ENCODE measurements around the gene PSMD1.

- TF ChIP-seq EZH2phosphoT487 (IDR thresholded peaks at IDR 0.05; ENCODE audit: unreplicated experiment), result no peak
- no peak for TF ChIP-seq CTCF (conservative IDR thresholded peaks at IDR 0.05; ENCODE audit: low read depth in 2 of 2)
- no peak for TF ChIP-seq ETS1 (IDR thresholded peaks at IDR 0.05)
- no peak for TF ChIP-seq POLR2AphosphoS5 (IDR thresholded peaks at IDR 0.05; ENCODE audit: low read depth)
- no peak for TF ChIP-seq EZH2 (IDR thresholded peaks at IDR 0.05; ENCODE audit: low read depth, unreplicated experiment)
- no peak for TF ChIP-seq ZNF331 (CRISPR knock-in tag; IDR thresholded peaks at IDR 0.05; ENCODE audit: low read depth)
- no peak for TF ChIP-seq REST (IDR thresholded peaks at IDR 0.05; ENCODE audit: unreplicated experiment)
- TF ChIP-seq CREB1 (CRISPR knock-in tag; IDR thresholded peaks at IDR 0.05; ENCODE audit: low read depth), result no peak
- TF ChIP-seq ZNF114 (CRISPR knock-in tag; IDR thresholded peaks at IDR 0.05), result no peak
- TF ChIP-seq JUNB (IDR thresholded peaks at IDR 0.05; ENCODE audit: unreplicated experiment), result no peak
Measured at GRCh38 chr2:231160701-231161100, 104.0 kb downstream of the PSMD1 start.

All from GM23338 (cell line).